Fibroblast of mammary gland (primary cell): Measurements from ENCODE around the gene MOCS3.

Experiments
- DNase-seq: peaks from one replicate; pipeline ENCODE4 v3.0.0-alpha.2; 2010; ENCODE audit warnings: low read depth
- H3K4me3 ChIP-seq: 2 replicates; pipeline ENCODE4 v1.5.1; 2011; ENCODE audit warnings: low read depth, mild to moderate bottlenecking, low read length, moderate library complexity; ENCODE audit not compliant: control insufficient read depth
- TF ChIP-seq, protein P1 (sequence below): conservative IDR thresholded peaks from 2 replicates; pipeline ENCODE4 v1.5.1; 2011; ENCODE audit warnings: low read depth, low read length, inconsistent platforms; ENCODE audit not compliant: control insufficient read depth, insufficient read depth

The MOCS3 gene

GRCh38 chr20:50924261-50924920 lies 34.2 kb upstream of the MOCS3 start:
- DNase-seq: no peak
- no peak overlapping the region for H3K4me3 ChIP-seq
- TF ChIP-seq, protein P1, sequence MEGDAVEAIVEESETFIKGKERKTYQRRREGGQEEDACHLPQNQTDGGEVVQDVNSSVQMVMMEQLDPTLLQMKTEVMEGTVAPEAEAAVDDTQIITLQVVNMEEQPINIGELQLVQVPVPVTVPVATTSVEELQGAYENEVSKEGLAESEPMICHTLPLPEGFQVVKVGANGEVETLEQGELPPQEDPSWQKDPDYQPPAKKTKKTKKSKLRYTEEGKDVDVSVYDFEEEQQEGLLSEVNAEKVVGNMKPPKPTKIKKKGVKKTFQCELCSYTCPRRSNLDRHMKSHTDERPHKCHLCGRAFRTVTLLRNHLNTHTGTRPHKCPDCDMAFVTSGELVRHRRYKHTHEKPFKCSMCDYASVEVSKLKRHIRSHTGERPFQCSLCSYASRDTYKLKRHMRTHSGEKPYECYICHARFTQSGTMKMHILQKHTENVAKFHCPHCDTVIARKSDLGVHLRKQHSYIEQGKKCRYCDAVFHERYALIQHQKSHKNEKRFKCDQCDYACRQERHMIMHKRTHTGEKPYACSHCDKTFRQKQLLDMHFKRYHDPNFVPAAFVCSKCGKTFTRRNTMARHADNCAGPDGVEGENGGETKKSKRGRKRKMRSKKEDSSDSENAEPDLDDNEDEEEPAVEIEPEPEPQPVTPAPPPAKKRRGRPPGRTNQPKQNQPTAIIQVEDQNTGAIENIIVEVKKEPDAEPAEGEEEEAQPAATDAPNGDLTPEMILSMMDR: no peak

DNA sequence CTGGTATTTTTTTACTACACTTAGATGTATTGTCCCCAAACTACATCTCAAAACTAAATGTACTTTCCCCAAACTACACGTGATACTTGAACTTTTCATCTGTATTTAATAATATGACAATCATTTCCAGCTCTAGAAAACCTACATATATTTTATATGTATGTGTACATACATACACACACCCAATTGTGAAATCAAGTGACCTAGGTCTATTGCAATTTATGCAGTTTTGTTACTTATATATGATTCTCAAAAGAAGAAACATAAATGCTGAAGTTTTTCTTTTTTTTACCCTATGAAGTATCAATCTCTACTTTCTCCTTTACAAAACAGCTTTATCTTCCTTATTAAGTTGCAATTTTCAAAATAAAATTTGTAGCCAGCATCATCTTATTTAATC lies 32.1 kb upstream of the MOCS3 start:
- TF ChIP-seq, protein P1: no peak
- H3K4me3 ChIP-seq: no peak overlapping the region
- no peak for DNase-seq

- no peak for DNase-seq
- peak overlapping the region; percentile 84 for H3K4me3 ChIP-seq
Measured at GRCh38 chr20:50928469-50928868, 30.1 kb upstream of the MOCS3 start.

GRCh38 chr20:50929299-50930138 lies 29.1 kb upstream of the MOCS3 start:
- DNase-seq: peak; percentile 96
- TF ChIP-seq, protein P1: peak; percentile 99
- H3K4me3 ChIP-seq: peak overlapping the region; percentile 84

More at GRCh38 chr20:50928469-50928868, 30.1 kb upstream of the MOCS3 start:
- TF ChIP-seq, protein P1: no peak

DNA sequence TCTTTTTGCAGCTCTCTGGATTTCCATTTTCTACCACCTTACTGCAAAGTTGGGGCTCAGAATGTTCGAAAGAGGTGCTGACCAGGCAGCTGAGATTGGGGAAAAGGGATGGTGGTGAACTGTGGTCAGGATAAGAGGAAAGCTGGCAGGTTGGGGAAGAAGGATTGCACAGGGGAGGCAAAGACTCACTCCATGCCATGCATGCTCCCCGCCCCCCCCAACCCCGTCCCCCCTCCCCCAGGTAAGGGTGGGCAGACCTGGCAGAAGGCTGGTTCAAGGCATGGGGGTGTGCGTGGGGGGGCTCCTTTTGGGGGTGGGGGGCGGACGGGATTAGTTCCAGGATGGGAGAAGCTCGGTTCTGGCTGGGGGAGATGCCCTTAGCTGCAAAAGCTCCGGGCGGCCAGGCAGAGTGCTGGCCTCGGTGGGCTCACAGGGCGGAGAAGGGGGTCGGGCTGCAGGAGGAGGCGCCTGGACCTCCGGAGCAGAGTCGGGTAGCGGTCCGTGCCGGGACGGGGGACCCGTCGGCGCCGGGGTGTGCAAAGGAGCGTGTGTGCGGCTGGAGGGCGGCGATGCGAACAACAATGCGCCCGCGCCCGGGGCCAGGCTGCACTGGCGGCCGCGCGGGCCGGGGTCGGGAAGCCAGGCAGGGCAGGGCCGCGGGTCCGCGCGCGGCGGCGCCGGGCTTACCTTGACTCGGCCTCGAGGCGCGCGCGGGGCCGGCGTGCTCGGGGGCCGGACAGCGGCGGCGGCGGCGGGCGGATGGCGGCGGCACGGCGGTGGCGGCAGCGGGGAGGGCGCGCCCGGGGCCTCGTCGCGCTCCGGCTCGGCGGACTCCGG lies 28.3 kb upstream of the MOCS3 start:
- TF ChIP-seq, protein P1: no peak
- H3K4me3 ChIP-seq: peak overlapping the region; percentile 84
- no peak for DNase-seq

DNA sequence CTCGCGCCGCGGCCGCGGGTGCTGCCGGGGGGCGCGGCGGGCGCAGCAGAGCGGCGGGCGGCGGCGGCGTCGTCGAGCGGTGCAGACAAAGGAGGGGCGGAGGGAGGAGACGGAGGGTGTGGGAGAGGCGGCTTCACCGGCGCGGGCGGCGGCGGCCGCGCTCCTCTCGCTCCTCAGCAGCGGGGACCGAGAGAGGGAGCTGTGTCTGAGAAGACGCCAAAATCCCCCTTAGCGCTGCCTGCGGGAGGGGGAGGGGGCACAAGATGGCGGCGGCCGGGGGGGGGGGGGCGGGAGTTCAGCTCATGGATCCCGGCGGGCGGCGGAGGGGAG lies 27.7 kb upstream of the MOCS3 start:
- TF ChIP-seq, protein P1: no peak
- peak overlapping the region; percentile 61 for H3K4me3 ChIP-seq
- DNase-seq: no peak
